ENCODE measurements around the gene PRKCI.
"Not testable (repeated sequence)": the region's sequence is repeated elsewhere in the genome, so short reads cannot be mapped to it uniquely, and the experiment has no call there.

The PRKCI gene

DNA sequence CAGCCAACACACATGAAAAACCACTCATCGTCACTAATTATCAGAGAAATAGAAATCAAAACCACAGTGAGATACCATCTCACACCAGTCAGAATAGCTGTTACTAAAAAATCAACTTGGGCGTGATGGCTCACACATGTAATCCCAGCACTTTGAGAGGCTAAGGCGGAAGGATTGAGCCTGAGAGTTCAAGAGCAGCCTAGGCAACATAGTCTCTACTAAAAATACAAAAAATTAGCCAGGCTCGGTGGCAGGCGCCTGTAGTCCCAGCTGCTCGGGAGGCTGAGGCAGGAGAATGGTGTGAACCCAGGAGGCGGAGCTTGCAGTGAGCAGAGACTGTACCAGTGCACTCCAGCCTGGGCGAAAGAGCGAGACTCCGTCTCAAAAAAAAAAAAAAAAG, 55.1 kb downstream of the PRKCI start:
- DNase-seq; intact Hi-C loops (cut with DNase I): not testable (repeated sequence)

DNA sequence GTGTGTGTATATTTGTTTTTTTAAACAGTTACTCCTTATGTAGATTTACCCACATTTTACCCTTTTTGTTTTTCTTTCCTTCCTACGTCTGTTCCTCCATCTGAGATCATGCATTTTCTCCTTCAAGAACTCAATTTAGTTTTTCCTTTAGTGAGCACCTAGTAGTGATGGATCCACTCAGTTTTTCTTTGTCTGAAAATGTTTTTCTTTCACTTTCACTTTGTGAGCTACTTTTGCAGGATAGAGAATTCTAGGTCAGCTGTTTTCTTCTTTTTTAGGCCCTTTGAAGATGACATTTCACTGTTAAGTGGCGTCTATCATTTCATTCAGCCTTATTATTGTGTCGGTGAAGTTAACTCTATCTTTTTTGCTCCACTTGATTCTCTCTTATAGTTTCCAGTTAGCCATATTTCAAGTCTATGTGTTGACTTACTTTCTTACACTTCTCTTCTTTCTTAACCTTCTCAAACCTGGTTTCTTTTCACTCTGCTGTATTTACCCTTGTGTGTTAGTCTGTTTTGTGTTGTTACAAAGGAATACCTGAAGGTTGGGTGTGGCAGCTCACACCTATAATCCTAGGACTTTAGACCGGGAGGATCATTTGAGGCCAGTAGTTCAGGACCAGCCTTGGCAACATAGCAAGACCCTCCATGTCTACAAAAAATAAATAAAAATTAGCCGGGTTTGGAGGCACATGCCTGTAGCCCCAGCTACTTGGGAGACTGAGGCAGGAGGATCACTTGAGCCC, 55.8 kb downstream of the PRKCI start:
- intact Hi-C loops (cut with DNase I) = no loop called here
- no peak for DNase-seq

DNA sequence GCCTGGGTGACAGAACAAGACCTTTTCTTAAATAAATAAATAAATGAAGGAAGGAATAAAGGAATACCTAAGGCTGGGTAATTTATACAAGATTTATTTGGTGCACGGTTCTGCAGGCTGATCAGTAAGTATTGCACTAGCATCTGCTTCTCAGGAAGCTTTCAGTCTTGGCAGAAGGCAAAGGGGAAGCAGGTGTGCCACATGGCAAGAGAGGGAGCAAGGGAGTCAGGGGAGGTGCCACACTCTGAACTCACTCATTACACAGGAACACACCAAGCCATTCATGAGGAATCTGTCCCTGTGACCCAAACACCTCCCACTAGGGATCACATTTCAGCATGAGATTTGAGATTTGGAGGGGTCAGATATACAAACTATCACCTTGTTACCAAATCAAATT, 56.4 kb downstream of the PRKCI start:
- intact Hi-C loops (cut with DNase I) = no loop called here
- no peak for DNase-seq

DNA sequence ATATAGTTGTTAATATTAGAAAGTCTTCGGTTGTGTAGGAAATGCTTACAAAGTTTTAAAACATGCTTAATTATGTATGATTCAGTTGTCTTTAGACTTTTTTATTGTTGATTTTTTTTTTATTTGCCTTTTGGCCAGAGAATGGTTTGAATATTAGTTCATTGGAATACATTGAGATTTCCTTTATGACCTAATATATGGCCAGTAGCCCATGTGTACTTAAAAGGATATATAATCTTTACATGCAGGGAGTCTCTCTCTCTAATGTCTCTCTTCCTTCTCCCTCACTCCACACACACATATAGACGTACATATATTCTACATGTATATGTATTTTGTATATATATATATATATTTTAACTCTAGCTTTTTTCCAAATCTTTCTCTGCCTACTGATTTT, 68.0 kb downstream of the PRKCI start:
- no peak for DNase-seq
- intact Hi-C loops (cut with DNase I) = no loop called here

DNA sequence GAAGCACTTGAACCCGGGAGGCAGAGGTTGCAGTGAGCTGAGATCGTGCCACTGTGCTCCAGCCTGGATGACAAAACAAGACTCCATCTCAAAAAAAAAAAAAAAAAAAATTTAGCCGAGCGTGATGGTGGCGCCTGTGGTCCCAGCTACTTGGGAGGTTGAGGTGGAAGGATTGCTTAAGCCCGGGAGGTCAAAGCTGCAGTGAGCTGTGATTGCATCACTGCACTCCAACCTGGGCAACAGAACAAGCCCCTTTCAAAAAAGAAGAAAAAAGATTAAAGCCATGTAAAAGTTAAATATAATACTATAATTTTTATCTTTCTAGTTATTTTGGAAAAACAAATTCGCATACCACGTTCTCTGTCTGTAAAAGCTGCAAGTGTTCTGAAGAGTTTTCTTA, 73.4 kb downstream of the PRKCI start:
- intact Hi-C loops (cut with DNase I) = no loop called here
- no peak for DNase-seq

DNA sequence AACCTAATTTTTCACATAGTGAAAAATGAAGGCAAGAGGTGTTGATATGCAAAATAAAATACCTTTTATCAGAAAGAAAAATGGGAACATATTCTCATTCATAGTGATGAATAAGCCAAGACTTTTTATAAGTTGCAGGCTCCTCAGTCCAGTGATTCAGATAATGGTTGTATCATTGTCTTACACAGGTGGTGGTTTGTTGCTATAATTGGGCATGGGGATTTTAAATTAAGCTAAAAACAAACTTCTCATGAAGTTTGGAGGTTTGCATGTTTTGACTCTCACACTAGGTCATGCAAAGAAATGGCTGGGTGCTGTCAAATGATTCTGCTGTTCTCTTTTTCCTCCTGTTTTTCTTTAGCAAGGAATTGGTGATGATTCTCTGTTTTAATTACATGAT, 74.5 kb downstream of the PRKCI start:
- DNase-seq = no peak
- intact Hi-C loops (cut with DNase I) = no loop called here

DNA sequence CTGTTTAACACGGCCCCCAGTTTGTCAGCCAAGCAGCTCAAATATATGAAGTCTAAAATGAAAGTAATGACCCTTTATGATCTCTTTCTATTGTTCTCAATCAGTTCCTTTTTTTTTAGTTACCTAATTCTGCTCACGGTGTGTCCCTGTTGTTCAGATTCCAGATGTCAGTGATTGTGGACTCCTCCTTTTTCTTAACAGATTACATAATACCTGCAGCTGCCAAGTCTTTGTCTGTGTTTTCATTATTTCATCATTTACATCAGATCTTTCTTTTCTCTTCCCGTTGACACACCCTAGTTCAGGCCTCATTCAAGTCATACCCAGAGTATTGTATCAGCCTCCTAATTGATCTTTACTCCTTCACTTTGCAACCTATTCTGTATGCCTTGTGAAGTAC, 79.2 kb downstream of the PRKCI start:
- intact Hi-C loops (cut with DNase I) = loop anchor here (10.0 kb wide), 2 partner anchors 73 to 513 kb away; no protein-coding TSS in a partner anchor
- DNase-seq = no peak

DNA sequence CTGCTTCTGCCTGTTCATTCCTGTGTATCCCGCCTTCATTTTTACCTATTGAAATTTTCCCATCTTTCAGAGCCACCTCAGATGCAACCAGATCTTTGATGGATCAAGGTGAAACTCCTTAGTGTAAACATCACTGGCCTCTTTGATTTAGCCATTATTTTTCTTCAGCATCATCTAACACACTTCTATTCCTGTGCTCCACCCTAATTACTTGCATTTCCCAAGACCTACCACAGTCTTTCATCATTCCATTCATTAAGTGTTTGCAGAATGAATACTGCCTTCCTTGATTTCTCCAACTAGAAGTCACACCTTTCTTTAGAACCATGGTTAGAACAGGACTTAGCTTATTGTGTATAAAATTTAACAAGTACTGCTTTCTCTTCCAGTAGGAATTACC, 79.8 kb downstream of the PRKCI start:
- no peak for DNase-seq

DNA sequence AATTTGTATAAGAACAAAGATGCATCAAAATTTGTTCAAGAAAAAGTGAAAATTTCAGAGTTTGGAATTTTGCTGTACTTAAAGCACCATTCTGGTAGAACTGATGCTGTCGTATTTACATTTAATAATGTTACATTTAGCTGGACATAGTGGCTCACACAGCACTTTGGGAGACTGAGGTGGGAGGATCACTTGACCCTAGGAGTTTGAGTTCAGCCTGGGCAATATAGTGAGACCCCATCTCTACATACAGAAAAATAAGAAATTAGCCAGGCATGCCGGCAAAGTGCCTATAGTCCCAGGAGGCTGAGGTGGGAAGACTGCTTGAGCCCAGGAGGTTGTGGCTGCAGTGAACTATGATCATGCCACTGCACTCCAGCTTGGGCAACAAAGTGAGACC, 83.8 kb downstream of the PRKCI start:
- DNase-seq = no peak
- intact Hi-C loops (cut with DNase I) = loop anchor here (10.0 kb wide), 2 partner anchors 69 to 509 kb away; no protein-coding TSS in a partner anchor

More for the DNA sequence above, 79.8 kb downstream of the PRKCI start:
- intact Hi-C loops (cut with DNase I) = loop anchor here (10.0 kb wide), 2 partner anchors 73 to 513 kb away; no protein-coding TSS in a partner anchor

DNA sequence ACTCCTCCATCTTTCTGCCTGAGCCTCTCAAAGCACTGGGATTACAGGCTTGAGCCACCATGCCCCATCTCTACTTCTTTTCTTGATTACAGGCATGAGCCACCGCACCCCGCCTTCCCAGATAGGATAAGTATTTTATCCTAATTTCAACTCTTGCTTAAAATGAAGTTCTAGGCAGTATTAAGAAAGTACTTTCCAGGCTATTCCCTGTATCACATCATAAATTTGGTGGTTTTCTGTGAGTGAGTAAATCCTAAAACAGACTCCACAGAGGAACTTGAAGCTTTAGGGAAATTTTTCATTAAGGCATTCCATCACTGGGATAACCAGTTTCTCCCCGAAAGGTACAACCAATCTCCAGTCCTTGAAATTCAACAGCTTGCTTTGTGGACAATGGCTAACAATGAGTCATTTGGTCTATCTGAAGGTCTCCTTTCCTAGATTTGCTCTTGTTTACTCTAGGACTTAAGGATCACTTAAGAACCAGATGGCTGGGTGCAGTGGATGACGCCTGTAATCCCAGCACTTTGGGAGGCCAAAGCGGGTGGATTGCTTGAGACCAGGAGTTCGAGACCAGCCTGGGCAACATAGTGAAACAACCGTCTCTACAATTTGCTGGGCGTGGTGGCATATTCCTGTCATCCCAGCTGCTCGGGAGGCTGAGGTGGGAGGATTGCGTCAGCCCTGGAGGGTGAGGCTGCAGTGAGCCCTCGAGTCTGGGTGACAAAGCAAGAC, 85.6 kb downstream of the PRKCI start:
- no peak for DNase-seq
- intact Hi-C loops (cut with DNase I) = loop anchor here (10.0 kb wide), 2 partner anchors 67 to 507 kb away; no protein-coding TSS in a partner anchor

DNA sequence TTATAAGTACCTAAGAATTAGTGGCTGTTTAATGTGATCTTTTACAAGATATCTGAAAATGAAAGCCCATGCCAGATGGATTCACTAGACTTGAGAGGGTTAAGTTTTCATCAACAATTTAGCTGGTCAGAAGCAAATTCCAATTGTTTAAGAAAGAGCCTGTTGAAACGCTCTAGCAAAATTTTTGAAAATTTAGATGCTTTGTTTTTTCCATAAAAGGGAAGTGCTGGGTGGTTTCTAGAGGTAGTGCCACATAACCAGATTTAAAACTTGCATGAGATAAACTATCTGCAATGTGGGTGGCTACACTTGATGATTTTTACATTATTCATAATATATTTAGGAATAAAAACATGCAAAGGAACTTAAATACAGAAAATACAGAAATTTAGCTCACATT, 86.8 kb downstream of the PRKCI start:
- intact Hi-C loops (cut with DNase I) = loop anchor here (10.0 kb wide), 2 partner anchors 66 to 506 kb away; no protein-coding TSS in a partner anchor
- DNase-seq = no peak

DNA sequence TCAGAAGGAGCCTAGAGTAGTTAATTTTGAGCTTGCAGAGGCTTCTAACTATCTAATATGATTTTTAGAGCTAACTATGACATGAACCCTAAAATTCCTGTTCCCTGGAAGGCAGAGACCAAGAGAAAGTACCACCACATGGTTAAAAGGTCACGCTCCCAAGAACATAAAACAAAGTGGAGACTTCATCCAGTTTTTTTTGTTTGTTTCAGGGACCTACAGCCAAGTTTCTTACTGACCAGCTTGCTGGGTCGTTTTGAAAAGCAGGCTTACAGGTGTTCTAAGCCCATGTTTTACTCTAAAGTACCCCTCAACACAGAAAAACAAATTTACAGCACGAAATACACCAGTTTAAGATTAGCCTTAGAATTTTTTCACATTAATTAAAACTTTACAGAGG, 95.7 kb downstream of the PRKCI start:
- no peak for DNase-seq
- intact Hi-C loops (cut with DNase I) = no loop called here

DNA sequence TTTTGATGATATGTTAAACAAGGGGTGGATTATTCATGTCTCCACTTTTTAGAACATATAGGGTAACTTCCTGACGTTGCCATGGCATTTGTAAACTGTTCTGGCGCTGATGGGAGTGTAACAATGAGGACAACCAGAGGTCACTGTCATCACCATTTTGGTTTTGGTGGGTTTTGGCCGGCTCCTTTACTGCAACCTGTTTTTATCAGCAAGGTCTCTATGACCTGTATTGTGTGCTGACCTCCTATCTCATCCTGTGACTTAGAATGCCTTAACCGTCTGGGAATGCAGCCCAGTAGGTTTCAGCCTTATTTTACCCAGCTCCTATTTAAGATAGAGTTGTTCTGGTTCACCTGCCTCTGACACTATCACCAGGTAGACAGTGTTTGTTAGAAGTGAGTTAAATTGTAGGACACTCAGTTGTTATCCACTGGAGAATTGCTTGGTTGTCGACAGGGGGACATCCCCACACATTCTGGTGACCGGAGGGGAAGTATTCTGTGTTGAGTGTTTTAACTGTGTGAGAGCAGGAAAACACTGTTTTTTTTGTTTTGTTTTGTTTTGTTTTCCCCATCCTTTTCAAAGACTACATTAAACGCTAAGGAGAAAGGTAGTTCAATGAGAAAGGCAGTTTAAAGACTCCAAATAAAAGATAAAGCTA, 98.4 kb downstream of the PRKCI start:
- intact Hi-C loops (cut with DNase I) = no loop called here
- no peak for DNase-seq

DNA sequence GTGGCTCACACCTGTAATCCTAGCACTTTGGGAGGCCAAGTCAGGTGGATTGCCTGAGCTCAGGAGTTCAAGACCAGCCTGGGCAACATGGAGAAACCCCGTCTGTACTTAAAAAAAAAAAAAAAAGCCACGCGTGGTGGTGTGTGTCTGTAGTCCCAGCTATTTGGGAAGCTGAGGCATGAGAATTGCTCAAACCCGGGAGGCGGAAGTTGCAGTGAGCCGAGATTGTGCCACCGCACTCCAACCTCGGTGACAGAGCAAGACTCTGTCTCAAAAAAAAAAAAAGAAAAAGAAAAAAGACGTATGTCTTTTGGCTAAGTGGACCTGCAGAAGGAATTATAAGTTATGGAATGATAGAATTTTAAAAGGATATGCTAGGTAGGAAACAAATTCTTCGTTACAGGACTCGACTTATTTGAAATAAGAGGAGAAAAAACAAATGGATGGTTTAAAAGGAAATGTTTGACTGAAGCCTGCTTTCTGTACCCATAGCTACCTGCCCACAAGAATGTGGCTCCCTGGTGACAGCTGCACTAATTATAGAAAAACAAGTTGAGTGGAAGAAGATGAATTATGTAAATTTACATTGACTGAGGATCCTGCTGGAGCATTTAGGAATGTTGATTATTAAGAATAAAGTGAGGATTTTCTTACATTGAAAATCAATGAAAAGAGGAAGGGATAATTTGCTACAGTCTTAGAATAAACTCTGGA, 99.3 kb downstream of the PRKCI start:
- intact Hi-C loops (cut with DNase I) = no loop called here
- DNase-seq = no peak

DNA sequence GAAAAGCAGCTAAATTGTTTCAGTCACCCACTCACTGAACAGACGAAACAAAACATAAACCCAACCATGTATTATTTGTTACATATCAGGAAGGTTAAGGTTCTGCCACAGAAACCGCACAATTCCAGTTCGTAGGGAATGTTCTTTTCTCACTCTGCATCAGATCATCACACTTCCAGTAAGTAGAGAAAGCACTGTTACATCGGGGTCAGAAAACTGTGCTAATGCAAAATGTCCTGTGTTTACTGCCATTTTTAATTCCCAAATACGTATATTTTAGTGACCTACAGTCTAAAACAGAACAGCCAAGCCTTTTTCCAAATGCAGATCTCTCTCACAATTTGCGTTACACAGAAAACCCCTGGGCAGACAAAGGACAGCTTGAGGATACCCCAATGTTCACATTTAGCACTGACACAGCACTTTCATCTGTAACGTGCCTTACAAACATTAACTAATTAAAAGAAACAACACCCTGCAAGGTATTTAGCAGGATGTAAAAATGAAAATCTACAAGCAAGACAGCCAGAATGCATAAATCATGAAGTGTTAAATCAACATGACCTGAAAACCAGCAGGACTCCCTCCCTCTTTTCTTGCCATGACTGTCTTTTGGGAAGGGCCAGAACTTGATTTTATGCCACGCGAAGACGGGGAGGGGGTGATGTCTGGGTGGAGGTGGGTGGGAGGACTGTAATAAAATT, 100.5 kb downstream of the PRKCI start:
- intact Hi-C loops (cut with DNase I) = no loop called here
- no peak for DNase-seq

DNA sequence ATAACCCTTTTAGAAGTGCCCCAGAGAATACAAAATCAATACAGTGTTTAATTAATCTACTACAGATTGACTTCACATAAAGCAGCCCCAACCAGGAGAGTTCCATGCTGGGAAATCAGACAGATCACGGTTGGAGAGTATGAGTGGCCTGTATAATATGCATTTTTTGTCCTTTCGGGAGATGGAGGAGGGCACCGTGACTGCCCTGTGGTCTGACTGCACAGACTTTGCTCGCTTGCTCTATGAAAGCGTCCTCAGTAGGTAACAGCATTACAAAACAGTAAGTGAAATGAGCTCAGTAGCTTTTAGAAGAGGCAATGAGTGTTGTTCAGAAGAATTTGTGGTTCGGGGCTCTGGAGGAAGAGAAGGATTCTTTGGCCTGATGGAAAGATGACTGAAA, 101.1 kb downstream of the PRKCI start:
- intact Hi-C loops (cut with DNase I) = no loop called here
- DNase-seq = no peak

DNA sequence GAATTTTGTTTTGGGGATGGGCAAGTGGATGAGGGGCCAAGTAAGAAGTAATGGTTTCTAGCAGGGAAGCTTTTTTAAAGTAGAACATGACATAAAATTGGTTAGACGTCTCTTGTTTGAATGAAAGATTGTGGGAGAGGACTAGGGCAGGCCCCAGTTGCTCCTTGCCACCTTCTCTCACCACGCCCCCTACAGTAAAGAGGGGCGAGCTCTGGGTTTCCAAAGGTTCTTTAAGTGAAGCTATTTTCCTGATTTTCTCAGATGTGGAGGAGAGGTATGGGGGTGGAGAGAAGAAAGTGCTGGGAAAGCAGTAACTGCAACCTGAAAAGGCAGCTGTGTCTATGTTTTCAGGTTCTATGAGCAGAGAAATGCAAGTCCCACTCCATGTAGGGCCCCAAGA, 102.7 kb downstream of the PRKCI start:
- intact Hi-C loops (cut with DNase I) = no loop called here
- no peak for DNase-seq

DNA sequence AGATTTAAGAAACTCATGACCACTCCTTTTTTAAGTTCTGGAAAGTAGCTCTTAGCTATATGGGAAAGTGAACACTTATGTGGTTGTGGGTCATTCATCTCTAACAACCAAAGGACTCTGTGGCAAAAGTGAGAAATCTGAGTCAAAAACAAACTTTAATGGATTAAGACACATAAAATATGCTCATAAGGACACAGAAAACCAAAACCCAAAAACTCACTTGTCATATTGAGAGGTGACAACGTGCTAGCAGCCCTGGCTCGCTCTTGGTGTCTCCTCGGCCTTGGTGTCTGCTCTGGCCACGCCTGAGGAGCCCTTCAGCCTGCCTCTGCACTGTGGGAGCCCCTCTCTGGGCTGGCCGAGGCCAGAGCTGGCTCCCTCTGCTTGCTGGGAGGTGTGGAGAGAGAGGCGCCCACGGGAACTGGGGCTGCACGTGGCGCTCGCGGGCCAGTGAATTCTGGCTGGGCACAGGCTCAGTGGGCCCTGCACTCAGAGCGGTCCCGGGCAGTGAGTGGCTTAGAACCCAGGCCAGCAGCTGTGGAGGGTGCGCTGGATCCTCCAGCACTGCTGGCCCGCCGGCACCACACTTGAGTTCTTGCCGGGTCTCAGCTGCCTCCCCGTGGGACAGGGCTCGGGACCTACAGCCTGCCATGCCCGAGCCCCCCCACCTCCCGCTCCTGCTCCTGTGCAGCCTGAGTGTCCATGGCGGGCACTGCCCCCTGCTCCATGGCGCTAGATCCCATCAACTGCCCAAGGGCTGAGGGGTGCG, 105.0 kb downstream of the PRKCI start:
- intact Hi-C loops (cut with DNase I) = no loop called here
- DNase-seq = peak in 1 of 10 donors; percentile 75

DNA sequence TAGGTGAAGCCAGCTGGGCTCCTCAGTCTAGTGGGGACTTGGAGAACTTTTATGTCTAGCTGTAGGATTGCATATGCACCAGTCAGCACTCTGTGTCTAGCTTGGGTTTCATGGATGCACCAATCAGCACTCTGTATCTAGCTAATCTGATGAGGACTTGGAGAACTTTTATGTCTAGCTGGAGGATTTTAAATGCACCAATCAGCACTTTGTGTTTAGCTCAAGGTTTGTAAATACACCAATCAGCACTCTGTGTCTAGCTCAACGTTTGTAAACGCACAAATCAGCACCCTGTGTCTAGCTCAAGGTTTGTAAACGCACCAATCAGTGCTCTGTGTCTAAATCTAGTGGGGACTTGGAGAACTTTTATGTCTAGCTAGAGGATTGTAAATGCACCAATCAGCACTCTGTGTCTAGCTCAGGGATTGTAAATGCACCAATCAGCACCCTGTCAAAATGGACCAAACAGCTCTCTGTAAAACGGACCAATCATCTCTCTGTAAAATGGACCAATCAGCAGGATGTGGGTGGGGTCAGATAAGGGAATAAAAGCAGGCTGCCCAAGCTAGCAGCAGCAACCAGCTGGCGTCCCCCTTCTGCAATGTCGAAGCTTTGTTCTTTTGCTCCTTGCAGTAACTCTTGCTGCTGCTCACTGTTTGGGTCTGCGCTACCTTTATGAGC, 105.8 kb downstream of the PRKCI start:
- DNase-seq; intact Hi-C loops (cut with DNase I): not testable (repeated sequence)

All from posterior cingulate gyrus (tissue), 11 donors.